Measurements from ENCODE around the gene KCNH1.

DNA sequence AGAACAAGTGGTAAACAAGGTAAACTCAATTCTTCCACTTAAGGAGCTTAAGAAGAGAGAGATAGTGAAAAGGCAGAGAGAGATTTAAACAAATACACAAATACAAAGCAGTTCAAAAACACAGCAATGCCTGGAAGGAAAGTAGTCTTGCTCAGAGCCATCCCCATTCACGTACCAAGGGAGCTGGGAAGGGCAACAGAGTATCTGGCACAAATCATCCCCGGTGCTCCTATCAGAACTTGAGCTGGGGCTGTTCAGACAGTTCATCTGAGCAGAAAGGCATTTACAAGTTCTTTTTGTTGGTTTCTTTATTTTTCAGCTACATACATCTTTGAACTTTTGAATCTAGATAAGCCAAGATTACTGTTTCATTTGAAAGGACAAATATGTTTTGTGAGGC, 233.9 kb downstream of the KCNH1 start:
- TF ChIP-seq, protein P1, sequence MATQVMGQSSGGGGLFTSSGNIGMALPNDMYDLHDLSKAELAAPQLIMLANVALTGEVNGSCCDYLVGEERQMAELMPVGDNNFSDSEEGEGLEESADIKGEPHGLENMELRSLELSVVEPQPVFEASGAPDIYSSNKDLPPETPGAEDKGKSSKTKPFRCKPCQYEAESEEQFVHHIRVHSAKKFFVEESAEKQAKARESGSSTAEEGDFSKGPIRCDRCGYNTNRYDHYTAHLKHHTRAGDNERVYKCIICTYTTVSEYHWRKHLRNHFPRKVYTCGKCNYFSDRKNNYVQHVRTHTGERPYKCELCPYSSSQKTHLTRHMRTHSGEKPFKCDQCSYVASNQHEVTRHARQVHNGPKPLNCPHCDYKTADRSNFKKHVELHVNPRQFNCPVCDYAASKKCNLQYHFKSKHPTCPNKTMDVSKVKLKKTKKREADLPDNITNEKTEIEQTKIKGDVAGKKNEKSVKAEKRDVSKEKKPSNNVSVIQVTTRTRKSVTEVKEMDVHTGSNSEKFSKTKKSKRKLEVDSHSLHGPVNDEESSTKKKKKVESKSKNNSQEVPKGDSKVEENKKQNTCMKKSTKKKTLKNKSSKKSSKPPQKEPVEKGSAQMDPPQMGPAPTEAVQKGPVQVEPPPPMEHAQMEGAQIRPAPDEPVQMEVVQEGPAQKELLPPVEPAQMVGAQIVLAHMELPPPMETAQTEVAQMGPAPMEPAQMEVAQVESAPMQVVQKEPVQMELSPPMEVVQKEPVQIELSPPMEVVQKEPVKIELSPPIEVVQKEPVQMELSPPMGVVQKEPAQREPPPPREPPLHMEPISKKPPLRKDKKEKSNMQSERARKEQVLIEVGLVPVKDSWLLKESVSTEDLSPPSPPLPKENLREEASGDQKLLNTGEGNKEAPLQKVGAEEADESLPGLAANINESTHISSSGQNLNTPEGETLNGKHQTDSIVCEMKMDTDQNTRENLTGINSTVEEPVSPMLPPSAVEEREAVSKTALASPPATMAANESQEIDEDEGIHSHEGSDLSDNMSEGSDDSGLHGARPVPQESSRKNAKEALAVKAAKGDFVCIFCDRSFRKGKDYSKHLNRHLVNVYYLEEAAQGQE (IDR thresholded peaks at IDR 0.05), result no peak
- TF ChIP-seq, protein P2, sequence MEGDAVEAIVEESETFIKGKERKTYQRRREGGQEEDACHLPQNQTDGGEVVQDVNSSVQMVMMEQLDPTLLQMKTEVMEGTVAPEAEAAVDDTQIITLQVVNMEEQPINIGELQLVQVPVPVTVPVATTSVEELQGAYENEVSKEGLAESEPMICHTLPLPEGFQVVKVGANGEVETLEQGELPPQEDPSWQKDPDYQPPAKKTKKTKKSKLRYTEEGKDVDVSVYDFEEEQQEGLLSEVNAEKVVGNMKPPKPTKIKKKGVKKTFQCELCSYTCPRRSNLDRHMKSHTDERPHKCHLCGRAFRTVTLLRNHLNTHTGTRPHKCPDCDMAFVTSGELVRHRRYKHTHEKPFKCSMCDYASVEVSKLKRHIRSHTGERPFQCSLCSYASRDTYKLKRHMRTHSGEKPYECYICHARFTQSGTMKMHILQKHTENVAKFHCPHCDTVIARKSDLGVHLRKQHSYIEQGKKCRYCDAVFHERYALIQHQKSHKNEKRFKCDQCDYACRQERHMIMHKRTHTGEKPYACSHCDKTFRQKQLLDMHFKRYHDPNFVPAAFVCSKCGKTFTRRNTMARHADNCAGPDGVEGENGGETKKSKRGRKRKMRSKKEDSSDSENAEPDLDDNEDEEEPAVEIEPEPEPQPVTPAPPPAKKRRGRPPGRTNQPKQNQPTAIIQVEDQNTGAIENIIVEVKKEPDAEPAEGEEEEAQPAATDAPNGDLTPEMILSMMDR (IDR thresholded peaks at IDR 0.05), result no peak
- TF ChIP-seq MAZ (IDR thresholded peaks at IDR 0.05; ENCODE audit: borderline replicate concordance, low read depth, low read length), result no peak
- no peak for TF ChIP-seq EHF (CRISPR knock-in tag; IDR thresholded peaks at IDR 0.05)
- no peak for TF ChIP-seq SREBF2 (IDR thresholded peaks at IDR 0.05)
- no peak for TF ChIP-seq POLR2AphosphoS2 (conservative IDR thresholded peaks at IDR 0.05; ENCODE audit: low read length)

Measured in A549 (cell line).